COLO668 (cell line): Measurements from ENCODE around the gene TRAPPC6A.

ENCODE experiments used
- DNase-seq: peaks from one replicate; lab custom pipeline; 2025; ENCODE audit not compliant: unreplicated experiment; lab: John Stamatoyannopoulos, UW

TRAPPC6A gene

GRCh38 chr19:45177817-45178261, at the start of gene TRAPPC6A:
TSS of gene TRAPPC6A (minus strand) at chr19:45178237. CDS start at chr19:45178218, 19 bp downstream.
- DNase-seq, result no peak

- no peak for DNase-seq
Observed at GRCh38 chr19:45224645-45225044, 46.6 kb upstream of the TRAPPC6A start.

DNA sequence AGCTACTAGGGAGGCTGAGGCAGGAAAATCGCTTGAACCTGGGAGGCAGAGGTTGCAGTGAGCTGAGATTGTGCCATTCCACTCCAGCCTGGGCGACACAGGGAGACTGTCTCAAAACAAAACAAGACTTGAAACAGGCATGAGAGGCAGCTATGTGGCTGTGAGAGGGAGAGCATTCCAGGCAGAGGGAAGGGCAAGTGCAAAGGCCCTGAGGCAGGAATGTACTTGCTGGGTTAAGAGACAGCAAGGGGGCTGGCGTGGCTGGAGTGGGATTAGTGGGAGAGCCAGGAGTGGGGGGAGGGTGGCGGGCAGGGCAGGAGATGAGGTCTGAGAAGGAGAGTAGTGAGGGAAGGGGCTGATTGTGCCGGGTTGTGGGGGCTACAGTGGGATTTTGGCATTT, 45.8 kb upstream of the TRAPPC6A start:
- no peak for DNase-seq

DNA sequence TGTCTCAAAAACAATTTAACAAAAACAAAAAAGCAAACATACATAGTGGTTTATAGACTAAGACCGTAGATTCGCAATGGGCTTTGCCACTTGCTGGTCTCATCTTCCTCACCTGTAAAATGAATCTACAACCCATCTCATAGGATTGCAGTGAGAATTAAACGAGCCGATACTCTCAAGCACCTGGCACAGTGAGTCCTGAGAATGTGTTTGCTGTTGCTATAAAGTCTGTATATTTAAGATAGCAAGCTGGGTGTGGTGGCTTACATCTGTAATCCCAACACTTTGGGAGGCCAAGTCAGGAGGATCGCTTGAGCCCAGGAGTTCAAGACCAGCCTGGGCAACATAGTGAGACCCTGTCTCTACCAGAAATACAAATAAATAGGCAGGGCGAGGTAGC, 44.7 kb upstream of the TRAPPC6A start:
- DNase-seq, result no peak

DNA sequence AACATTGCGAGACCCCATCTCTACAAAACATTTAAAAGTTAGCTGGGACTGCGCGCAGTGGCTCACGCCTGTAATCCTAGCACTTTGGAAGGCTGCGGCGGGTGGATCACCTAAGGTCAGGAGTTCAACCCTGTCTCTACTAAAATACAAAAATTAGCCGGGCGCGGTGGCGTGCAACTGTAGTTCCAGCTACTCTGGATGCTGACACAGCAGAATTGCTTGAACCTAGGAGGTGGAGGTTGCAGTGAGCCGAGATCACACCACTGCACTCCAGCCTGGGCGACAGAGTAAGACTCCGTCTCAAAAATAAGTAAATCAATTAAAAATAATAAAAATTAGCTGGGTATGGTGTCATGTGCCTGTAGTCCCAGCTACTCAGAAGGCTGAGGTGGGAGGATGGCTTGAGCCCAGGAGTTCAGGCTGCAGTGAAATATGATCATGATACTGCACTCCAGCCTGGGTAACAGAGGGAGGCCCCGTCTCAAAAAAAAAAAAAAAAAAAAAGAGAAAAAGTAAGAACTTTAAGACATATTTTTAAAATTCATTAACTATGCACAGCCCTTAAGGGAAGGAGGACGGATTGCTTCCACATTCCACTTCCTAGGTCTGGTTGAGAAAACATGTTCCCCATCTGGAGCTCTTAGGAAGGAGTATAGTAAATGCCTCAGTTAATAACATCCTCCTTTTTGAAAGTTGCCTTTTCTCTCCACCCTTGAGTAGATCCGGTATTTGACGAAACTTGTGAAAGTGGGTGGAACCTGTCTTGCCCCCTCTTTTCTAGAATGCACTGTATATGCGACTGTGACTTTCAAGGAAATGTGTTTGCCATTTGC, 41.1 kb upstream of the TRAPPC6A start:
- no peak for DNase-seq

- DNase-seq, result no peak
Observed at GRCh38 chr19:45218426-45218825, 40.4 kb upstream of the TRAPPC6A start.

DNA sequence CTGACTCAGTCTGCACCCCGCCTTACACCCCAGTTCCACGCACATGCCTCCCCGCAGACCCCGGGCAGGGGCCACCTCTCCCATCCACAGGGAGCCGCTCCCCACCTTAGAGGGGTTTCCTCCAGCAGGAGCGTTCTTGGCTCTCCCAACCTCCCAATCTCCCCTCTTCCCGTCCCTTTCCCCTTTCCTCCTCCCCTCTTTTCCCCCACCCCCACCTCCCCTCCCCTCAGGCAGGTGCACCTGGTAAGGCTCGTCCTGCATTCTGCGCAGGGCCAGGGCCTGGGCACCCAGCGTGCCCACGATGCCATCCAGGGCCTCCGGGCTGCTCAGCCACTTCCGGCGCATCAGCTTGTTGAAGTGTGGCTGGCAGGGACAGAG, 39.9 kb upstream of the TRAPPC6A start:
- DNase-seq, result no peak

DNA sequence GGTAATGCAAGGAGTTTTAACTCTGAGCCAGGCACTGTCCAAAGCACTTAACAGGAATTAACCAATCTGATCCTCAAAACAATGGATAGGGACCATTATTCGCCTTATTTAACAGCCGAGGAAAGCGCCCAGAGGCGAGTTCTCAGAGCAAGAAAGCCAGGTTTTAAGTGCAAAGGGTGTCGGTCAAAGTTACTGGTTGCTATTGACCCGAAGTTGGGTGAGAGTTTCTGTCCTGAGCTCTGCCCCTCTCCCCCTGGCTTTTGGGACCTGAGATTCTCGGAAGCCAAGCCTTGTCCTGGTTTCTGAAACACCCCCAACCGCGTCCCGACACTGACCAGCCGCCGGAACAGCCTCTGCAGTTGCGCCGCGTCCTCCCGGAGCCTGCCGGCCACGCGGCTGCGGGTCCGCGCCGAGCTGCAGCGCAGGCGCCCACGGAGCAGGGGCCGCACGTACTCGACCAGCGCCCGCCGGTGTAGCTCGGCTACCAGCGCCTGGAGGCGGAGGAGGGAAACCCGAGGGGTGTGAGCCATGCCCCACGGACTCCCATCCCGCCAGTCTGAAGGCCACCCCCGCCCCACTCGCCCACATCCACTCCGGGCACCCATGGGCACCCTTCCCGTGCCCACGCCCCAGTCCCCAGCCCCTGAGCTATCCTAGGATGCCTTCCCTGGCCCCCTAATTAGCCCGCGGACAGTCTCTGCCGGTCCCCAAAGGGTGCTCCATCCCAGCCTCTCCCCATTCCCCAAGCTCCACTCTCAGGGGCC, 39.3 kb upstream of the TRAPPC6A start:
- no peak for DNase-seq

DNA sequence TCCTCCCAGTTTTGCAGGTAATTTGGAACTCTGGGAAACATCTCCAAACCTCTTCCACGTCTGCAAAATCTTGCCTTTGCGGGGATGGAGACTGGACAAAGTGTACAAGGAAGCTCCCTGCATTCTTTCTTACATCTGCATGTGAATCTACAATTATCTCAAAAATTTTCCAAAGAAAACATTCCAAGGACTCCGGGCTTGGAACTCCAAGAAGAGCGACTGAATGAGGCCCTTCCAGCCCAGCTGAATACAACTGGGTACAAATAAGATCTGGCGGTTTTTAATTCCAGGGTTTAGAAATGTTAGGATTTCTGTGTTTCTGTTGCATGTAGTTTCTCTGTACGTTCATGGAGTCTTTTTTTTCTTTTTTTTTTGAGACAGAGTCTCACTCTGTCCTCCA, 38.6 kb upstream of the TRAPPC6A start:
- DNase-seq, result no peak

- DNase-seq, result peak; percentile 9
Observed at GRCh38 chr19:45215391-45216191, 37.6 kb upstream of the TRAPPC6A start.

DNA sequence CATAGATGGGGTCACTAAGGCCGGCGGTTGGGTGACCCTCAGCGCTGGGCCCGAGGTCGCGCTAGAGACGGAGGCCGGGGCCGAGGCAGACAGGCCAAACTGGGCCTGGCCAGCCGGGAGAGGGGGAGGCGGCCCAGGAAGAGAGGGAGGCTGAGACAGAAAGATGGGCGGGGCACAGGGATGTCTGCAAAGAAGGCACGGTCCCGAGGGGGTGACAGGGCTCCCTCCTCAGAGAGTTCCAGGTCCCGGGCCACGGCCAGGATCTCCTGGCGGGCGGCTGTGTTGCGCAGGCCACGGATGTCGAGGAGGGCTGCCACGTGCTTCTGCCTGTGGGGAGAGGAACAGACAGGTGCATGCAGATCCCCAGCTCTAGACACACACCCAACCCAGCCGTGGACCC, 35.0 kb upstream of the TRAPPC6A start:
- DNase-seq, result no peak

DNA sequence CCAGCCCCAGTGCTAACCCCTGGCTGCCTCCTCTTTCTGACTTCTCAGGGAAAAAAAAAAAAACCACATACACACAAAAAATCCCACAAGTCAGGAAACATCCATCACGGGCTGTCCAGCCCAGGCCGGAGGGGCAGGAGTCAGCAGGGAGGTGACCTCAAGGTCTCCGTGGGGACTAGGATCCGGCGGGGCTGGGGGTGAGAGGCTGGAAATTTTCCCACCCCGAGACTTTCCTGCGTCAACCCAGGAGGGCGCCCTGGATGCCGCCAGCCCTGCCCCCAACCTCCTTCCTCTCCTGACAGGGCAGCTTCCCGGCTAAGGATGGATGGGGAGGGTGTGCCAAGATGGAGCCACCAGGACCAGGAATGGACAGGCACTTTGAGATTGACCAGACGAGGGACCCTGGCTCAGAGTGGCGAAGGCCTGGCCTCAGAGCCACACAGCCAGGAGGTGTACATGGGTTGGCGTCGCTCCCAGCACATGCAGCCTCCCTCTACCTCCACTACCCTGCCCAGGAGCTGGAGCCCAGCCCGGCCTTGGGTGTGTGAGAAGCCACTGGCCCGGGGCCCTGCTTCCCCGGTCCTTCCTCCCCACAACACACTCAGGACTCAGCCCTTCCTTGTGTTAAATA, 33.8 kb upstream of the TRAPPC6A start:
- DNase-seq, result no peak

DNA sequence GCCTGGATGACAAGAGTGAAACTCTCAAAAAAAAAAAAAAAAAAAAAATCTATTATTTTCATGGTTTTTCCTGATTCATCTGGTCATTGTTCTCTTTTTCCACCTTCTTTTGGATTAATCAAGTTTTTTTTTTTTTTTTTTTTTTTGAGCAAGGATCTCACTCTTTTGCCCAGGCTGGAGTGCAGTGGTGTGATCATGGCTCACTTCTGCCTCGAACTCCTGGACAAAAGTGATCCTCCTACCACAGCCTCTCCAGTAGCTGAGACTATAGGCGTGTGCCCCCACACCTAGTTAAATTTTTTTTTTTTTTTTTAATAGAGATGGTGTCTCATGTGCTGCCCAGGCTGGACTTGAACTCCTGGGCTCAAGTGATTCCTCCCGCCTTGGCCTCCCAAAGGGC, 28.3 kb upstream of the TRAPPC6A start:
- no peak for DNase-seq

DNA sequence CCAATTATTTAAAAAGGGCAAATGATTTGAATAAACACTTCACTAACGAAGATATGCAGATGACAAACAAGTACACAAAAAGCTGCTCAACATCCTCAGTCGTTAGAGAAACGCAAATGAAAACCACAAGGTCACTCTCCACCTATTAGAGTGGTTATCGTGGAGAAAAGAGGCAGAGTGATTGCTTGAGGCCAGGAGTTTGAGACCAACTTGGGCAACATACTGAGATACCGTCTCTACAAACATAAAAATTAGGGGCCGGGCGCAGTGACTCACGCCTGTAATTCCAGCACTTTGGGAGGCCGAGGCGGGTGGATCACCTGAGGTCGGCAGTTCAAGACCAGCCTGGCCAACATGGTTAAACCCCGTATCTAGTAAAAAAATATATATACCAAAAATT, 27.8 kb upstream of the TRAPPC6A start:
- DNase-seq, result no peak

DNA sequence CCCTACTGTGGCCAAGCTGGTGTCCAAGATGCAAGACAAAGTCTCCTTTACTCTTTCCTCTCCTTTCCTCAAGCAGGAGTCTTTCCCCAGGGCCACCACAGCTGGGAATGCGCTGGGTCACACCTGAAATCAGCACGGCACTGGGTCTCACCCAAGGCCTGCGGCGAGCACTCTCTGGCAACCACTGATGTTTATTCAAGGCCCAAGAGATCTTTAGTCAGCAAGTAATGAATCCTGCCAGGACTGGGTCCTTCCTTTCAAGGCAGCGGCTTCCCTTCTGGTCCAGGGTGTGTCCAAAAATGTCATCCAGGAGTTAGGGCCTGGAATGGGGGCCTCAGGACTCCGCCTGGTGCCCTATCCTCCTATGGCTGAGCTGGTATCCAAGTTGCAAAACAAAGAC, 24.6 kb upstream of the TRAPPC6A start:
- no peak for DNase-seq

GRCh38 chr19:45200568-45200967, 22.5 kb upstream of the TRAPPC6A start:
- no peak for DNase-seq

DNA sequence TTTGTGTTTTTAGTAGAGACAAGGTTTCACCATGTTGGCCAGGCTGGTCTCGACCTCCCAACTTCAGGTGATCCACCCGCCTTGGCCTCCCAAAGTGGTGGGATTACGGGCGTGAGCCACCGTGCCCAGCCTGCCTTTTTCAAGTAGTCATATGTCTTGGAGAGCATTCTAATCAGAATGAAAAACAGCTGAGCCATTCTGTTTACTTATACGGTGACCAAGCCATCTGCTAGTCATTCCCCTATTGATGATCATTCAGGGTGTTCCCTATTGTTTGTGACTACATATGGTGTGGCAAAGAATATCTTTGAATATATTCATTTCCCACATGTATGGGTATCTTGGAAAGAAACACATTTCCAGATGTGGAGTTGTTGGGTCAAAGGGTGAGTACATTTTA, 17.7 kb upstream of the TRAPPC6A start:
- peak; percentile 5 for DNase-seq

DNA sequence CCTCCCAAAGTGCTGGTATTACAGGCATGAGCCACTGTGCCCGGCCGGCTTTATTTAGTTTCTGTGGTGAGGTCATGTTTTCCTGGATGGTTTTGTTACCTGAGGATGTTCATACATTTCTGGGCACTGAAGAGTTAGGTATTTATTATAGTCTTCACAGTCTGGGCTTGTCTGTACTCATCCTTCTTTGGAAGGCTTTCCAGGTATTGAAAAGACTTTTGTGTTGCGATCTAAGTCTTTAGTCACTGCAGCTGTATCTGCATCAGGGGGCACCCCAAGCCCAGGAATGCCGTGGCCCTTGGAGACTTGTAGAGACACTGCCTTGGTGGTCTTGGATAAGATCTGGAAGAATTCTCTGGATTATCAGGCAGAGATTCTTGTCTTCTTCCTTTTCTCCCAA, 13.3 kb upstream of the TRAPPC6A start:
- no peak for DNase-seq

GRCh38 chr19:45189971-45190370, 11.9 kb upstream of the TRAPPC6A start:
- DNase-seq, result no peak

- peak; percentile 11 for DNase-seq
Observed at GRCh38 chr19:45187421-45188100, 9.5 kb upstream of the TRAPPC6A start.
